HG02943 (cell line): ENCODE data around the gene TAS2R14.

Experiments used
- ATAC-seq: cut with Tn5 transposase; IDR thresholded peaks from one replicate; pipeline ENCODE4 v1.9.1; 2021; ENCODE audit warnings: mild to moderate bottlenecking, low read depth, moderate library complexity; ENCODE audit not compliant: unreplicated experiment

Gene TAS2R14, protein sequence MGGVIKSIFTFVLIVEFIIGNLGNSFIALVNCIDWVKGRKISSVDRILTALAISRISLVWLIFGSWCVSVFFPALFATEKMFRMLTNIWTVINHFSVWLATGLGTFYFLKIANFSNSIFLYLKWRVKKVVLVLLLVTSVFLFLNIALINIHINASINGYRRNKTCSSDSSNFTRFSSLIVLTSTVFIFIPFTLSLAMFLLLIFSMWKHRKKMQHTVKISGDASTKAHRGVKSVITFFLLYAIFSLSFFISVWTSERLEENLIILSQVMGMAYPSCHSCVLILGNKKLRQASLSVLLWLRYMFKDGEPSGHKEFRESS

DNA sequence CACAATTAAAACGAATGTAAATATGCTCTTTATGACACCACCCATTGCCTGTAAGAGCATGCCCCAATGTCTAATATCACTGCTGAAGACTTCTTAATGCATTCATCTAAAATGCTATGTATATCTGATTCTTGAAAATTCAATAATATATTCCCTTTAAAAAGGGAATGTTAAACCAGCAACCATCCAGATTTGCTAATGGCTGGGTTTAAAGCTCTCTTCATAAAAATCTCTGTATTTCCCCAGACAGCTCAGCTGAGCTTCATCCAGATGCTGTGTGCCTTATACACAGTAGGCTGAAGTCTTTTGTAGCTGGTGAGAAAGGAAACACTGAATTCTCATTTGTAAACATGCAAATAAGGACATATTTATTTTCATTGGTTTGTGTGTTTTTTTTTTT is at the start of gene TAS2R14:
Gene TAS2R14 (minus strand): TSS at position 101 of the 400 bp plus-strand sequence. CDS start 56 bp downstream, at position 45.
- no peak for ATAC-seq

GRCh38 chr12:10986812-10987211 is 47.7 kb upstream of the TAS2R14 start, which contains the start of gene TAS2R50:
Gene TAS2R50 (minus strand): TSS chr12:10986912. CDS start chr12:10986860, 52 bp downstream.
- ATAC-seq = no peak

DNA sequence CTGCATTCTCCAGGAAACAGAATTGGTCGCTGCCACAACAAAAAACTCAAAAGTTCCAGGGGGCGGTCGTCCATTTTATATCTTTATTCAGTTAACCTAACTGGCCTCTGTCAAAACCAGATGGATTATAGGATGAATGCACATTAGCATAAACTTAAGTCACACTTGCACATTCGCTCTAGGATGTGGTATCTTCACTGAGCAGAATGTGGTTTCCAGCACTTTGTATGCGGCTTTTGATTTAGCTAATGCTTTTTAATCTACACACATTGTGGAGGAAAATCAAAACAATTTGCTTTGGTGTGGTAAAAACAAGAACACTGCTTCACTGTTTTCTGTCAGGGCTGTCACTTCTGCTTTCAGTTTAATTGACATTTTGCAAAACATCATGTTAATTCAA is 43.2 kb upstream of the TAS2R14 start:
- ATAC-seq = no peak

DNA sequence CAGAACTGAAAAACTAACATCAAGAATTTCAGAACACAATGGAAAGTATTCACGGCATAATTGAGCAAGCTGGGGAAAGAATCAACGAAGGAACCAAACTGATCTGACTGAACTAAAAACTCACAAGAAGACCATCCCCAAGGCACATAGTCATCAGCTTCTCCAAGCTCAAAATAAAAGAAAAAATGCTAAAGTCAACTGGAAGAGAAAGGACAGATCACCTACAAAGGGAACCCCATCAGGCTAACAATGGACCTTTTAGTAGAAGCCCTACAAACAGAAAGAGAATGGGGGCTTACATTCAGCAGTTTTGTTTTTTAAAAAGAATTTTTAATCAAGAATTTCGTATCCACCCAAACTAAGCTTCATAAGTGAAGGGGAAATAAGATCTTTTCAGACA is 35.9 kb upstream of the TAS2R14 start:
- ATAC-seq = no peak

- no peak for ATAC-seq
Observed at GRCh38 chr12:10968765-10969456, 29.8 kb upstream of the TAS2R14 start.

DNA sequence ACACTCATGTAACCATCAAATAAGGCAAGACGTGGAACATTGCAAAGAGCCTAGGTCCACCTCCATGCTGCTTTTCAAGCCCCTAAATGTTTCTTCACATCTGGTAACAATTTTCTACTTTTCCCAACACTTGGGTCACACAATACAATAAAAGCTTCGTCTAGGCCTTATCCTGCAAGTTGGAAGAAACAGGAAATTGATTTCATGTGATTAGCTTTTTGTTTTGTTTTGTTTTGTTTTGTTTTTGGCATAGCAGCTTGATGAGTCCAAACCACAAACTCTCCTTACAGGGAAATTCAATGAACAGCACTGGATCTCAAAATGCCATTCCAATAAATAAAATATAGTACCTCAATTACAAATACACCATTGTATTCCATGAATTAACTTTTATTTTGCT is 28.3 kb upstream of the TAS2R14 start:
- no peak for ATAC-seq

- no peak for ATAC-seq
Observed at GRCh38 chr12:10966314-10966713, 27.3 kb upstream of the TAS2R14 start.

DNA sequence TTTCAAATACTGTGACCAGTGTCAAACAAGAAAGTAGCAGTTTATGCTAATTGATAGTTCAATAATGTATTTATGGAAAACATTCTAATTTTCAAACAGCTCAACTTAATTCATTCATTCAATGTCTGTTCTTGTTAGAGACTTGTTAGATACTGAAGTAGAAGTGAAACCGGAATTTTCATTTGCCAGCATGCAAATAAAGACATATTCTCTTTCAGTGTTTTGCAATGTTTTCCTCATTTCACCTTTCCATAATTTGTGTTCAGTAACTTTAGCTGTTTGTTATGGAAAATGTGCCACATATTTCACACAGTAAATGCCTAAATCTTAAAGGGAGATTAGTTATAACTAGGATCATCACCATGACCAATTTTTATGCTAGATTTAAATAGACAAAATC is 26.4 kb upstream of the TAS2R14 start:
- no peak for ATAC-seq

GRCh38 chr12:10960211-10960610 is 21.1 kb upstream of the TAS2R14 start:
- no peak for ATAC-seq

DNA sequence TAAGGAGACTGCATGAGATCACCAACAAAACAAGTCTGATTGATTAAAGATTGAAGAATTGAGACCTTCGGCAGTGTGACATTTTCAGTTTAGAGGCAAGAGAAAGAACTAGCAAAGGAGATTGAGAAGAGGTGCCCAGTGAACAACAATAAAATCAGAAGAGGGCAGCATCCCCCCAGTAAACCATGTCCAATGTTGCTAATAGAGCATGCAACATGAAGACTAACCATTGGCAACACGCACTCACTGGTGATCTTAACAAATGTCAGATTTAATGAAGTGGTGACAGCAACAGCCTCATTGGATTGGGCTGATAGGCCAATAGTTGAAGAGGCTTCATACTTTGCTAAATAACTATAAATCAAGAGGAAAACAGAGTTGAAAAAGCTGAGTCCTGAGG is 20.7 kb upstream of the TAS2R14 start:
- no peak for ATAC-seq

DNA sequence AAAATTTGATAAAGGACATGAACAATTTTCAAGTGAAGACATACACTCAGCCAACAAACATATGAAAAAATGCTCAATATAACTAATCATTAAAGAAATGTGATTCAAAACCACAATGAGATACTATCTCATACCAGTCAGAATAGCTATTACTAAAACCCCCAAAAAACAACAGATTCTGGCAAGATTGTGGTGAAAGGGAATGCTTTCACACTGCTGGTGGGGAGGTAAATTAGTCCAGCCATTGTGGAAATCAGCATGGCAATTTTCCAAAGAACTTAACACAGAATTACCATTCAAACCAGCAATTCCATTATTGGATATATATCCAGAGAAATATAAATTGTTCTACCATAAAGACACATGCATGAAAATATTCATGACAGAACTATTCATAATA is 18.7 kb upstream of the TAS2R14 start:
- ATAC-seq = no peak

- no peak for ATAC-seq
Observed at GRCh38 chr12:10956085-10956484, 17.0 kb upstream of the TAS2R14 start.

DNA sequence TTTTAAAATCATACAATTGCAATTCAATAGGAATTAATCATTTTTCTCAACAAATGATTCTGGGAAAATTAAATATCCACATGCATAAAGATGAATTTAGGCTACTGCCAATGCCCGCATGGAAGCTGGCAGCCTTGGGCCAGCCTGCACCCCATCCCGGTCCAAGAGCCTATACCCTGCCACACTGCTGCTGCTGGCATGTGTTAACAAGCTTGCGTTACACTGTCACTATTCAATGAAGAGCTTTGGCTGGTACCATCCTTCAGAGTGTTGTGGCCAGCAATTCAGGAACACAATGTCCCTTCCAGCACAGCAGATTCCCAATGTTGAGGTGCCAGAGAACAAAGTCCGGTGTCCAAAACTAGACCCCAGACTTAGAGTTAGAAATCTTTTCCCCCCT is 13.6 kb upstream of the TAS2R14 start:
- no peak for ATAC-seq

DNA sequence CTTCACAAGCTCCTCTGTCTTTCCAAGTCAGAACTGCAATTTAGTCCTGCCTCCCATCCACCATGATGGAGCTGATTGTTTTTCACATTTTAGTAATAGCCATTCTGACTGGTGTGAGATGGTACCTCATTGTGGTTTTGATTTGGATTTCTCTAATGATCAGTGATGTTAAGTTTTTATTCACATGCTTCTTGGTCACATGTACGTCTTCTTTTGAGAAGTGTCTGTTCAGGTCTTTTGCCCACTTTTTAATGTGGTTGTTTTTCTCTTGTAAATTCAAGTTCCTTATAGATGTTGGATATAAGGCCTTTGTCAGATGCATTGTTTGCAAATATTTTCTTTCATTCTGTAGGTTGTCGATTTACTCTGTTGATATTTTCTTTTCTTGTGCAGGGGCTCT is 4.1 kb upstream of the TAS2R14 start:
- ATAC-seq = no peak

- no peak for ATAC-seq
Observed at GRCh38 chr12:10941916-10942607, 3.0 kb upstream of the TAS2R14 start.

DNA sequence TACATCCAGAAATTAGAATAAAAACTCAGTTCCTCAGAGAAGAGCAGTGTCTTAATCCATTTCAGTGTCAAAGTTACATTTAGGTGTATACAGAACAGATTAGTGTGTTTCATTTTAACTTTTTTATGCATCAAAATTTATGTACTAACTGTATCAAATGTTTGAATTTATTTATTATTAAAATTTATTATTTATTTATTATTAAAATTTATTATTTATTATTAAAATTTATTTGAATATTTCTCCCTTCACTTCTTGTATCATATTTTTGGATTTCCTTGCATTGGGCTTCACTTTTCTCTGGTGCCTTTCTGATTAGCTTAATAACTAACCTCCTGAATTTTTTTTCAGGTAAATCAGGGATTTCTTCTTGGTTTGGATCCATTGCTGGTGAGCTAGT is 2.3 kb upstream of the TAS2R14 start:
- no peak for ATAC-seq

DNA sequence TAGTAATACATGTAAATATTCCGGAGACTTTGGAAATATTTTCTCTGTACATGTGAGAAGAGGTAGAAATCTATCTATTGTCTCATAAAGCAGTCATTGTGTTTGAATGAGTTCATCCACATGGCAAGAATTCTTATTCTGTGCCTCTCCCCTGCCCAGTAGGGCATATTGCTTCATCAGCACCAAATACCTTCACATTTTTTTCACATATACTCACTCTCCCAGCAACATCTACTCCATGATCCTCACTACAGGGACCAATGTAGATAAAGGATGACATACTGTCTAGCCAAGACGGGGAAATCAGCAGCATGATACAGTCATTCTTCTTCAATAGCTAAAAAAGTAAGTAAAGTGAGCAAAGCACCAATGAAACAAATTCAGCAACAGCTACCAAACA is 1.3 kb upstream of the TAS2R14 start:
- ATAC-seq = no peak

DNA sequence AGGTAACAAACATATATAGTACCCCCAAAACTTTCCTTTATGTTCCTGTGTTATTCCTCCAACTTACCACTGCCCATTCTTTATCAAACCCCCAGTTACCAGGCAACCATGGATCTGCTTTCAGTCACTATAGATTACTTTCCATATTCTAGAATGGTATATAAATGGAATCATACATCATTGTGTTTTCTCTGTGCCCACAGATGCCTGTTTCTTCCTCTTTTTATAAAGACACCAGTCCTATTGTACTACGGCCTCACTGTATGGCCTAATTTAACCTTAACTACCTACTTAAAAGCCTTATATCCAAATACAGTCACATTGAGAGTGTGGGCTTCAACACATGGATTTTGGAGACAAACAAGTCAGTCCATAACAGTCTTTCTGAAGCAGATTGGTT is 2.6 kb downstream of the TAS2R14 start:
- no peak for ATAC-seq

- ATAC-seq = no peak
Observed at GRCh38 chr12:10928746-10929286, 10.2 kb downstream of the TAS2R14 start, which contains the start of gene PRH2. Gene PRH2 (plus strand): TSS chr12:10929236. CDS start chr12:10929274, 38 bp downstream.

- no peak for ATAC-seq
Observed at GRCh38 chr12:10926269-10926668, 12.8 kb downstream of the TAS2R14 start.

- no peak for ATAC-seq
Observed at GRCh38 chr12:10919809-10920208, 19.3 kb downstream of the TAS2R14 start.
